ENCODE measurements around the gene ZNF550.

Gene ZNF550

DNA sequence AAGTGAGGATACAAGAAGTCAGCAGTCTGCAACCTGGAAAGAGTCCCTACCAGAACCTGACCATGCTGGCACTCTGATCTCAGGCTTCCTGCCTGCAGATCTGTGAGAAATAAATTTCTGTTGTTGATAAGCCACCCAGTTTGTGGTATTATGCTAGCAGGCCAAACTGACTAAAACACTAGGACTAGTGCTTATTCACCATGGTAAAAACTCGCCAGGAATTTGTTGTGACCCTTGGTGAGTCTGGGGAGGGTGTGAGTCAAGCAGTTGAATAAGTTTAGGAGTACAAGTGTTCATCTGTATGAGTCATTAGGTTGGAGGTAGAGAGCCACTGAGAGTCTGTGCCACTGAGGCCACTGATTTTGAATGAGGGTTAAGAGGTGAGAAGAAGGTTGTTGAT, 27.9 kb upstream of the ZNF550 start:
- TF ChIP-seq SIN3A (IDR thresholded peaks at IDR 0.05; ENCODE audit: borderline replicate concordance, insufficient read depth, low read length) (no peak), POLR2AphosphoS5 (IDR thresholded peaks at IDR 0.05; ENCODE audit: low read depth, low read length) (no peak), FOXP2 (optimal IDR thresholded peaks at IDR 0.05; ENCODE audit: borderline replicate concordance, extremely low read depth, extremely low read length, insufficient read depth) (no peak)
- TF ChIP-seq, protein P1, sequence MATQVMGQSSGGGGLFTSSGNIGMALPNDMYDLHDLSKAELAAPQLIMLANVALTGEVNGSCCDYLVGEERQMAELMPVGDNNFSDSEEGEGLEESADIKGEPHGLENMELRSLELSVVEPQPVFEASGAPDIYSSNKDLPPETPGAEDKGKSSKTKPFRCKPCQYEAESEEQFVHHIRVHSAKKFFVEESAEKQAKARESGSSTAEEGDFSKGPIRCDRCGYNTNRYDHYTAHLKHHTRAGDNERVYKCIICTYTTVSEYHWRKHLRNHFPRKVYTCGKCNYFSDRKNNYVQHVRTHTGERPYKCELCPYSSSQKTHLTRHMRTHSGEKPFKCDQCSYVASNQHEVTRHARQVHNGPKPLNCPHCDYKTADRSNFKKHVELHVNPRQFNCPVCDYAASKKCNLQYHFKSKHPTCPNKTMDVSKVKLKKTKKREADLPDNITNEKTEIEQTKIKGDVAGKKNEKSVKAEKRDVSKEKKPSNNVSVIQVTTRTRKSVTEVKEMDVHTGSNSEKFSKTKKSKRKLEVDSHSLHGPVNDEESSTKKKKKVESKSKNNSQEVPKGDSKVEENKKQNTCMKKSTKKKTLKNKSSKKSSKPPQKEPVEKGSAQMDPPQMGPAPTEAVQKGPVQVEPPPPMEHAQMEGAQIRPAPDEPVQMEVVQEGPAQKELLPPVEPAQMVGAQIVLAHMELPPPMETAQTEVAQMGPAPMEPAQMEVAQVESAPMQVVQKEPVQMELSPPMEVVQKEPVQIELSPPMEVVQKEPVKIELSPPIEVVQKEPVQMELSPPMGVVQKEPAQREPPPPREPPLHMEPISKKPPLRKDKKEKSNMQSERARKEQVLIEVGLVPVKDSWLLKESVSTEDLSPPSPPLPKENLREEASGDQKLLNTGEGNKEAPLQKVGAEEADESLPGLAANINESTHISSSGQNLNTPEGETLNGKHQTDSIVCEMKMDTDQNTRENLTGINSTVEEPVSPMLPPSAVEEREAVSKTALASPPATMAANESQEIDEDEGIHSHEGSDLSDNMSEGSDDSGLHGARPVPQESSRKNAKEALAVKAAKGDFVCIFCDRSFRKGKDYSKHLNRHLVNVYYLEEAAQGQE (IDR thresholded peaks at IDR 0.05; ENCODE audit: insufficient read depth in 1 of 2, low read depth in 2 of 2, low read length in 2 of 2) = no peak

DNA sequence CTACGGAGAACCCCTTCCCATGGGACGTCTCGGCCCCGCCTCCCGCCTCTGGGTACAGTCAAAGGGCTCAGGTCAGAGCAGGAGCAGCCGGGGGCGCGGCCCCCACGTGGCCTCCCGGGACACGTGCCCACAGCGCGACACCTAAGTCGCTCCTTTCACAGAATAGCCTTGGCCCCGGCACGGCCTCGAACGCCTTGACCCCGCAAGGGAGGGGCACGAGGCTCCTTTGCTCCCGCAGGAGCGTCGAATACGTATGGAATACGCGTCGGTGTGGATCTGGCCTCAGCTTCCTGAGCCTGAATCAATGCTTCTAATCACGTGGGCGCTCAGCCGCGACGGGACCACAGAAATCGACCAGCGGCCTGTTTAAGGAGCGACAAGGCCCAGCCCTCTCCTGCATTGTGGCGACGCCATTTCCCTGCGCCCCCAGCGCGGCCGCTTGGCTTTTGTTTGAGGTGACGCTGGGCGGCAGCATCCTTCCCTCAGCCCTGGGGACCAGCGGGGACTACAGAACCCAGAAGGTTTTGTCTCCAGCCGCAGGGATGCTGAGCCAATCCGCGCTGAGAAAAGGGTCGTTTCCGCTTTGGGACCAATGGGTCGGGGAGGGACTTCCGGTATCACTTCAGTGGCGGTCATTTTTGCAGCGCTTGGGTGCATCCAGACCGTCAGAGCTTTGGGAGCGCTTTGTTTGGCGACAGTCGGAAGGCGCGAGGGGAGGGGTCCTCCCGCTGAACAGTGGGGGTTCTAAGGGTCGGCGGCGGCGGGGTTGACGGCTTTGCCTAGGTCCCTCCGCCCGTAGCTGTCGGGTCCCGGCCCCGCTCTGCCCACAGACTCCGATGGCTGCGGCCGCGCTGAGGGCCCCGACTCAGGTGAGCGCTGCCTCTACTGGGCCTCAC, 24.1 kb upstream of the ZNF550 start, which contains the start of gene ZIK1:
TSS of gene ZIK1 (plus strand) at position 625 of the 896 bp plus-strand sequence. CDS start at position 837, 212 bp downstream.
- TF ChIP-seq FOXP2 (optimal IDR thresholded peaks at IDR 0.05; ENCODE audit: borderline replicate concordance, extremely low read depth, extremely low read length, insufficient read depth) (no peak), TAF1 (IDR thresholded peaks at IDR 0.05; ENCODE audit: borderline replicate concordance, insufficient read depth, low read length) (peak; percentile 68; the same call in 1 of the 2 replicates)
- TF ChIP-seq, protein P1 (IDR thresholded peaks at IDR 0.05; ENCODE audit: insufficient read depth in 1 of 2, low read depth in 2 of 2, low read length in 2 of 2) = no peak

DNA sequence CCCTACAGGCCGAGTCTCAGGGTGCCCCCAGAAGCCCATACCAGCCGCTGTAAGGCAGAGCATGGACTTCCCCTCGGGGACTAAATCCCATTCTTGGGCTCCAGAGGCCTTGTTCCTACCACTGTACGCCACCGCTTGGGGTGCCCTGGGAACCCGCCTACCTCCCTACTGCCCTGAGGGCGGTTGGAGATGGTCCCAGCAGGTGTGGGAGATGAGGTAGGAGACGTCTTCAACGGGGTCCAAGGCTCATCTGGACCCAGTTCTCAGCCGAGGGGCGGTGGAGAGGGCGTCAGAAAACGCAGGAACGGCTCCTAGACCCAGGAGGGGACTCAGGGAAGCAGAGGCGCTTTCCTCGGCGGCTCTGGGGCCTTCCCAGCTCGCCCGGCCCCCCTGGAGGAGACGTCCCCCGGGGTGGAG, 23.4 kb upstream of the ZNF550 start:
- TF ChIP-seq TAF1 (IDR thresholded peaks at IDR 0.05; ENCODE audit: borderline replicate concordance, insufficient read depth, low read length) (no peak), SIN3A (IDR thresholded peaks at IDR 0.05; ENCODE audit: borderline replicate concordance, insufficient read depth, low read length) (no peak), FOXP2 (optimal IDR thresholded peaks at IDR 0.05; ENCODE audit: borderline replicate concordance, extremely low read depth, extremely low read length, insufficient read depth) (no peak), POLR2AphosphoS5 (IDR thresholded peaks at IDR 0.05; ENCODE audit: low read depth, low read length) (no peak)
- TF ChIP-seq, protein P1 (IDR thresholded peaks at IDR 0.05; ENCODE audit: insufficient read depth in 1 of 2, low read depth in 2 of 2, low read length in 2 of 2) = no peak

DNA sequence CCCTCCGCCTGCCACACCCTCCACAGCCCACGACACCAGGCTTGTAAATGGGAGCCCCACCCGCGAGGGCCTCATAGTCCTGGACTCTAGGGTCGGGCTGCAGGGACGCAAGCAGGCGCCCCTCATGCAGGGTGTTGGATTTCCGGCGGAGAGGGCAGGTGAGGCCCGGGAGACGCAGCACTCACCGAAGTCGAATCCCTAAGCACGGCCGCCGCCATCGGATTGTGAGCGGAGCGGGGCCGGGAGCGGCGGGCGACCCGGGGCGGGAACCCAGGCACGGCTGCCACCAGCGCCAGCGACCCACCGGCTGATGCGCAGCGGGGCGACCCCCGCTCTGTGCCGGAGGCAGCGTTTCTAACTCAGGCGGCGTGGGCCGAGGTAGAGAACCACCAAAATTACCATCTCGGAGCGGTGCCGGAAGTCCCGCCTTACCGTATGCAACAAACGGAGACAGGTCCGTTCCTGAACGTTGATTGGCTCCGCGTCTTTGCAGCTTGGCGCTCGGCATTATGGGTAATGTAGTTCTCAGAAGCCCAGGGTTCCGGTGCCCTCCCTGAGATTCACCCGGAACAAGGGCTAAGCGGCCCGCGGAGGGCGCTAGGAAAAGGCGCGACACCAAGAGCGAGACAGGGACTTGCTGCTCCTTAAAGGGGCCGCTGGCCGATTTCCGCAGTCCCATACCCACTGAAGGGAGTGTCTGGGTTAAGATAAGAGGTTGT, 19.0 kb upstream of the ZNF550 start, which contains the start of gene ZNF416:
TSS of gene ZNF416 (minus strand) at position 425 of the 719 bp plus-strand sequence. CDS start at position 218, 207 bp downstream.
- peak; percentile 50; the same call in 1 of the 2 replicates for TF ChIP-seq POLR2AphosphoS5 (IDR thresholded peaks at IDR 0.05; ENCODE audit: low read depth, low read length)
- no peak for TF ChIP-seq SIN3A (IDR thresholded peaks at IDR 0.05; ENCODE audit: borderline replicate concordance, insufficient read depth, low read length)
- TF ChIP-seq, protein P1 (IDR thresholded peaks at IDR 0.05; ENCODE audit: insufficient read depth in 1 of 2, low read depth in 2 of 2, low read length in 2 of 2) = no peak
- TF ChIP-seq TAF1 (IDR thresholded peaks at IDR 0.05; ENCODE audit: borderline replicate concordance, insufficient read depth, low read length) = no peak
- peak; percentile 15 for TF ChIP-seq FOXP2 (optimal IDR thresholded peaks at IDR 0.05; ENCODE audit: borderline replicate concordance, extremely low read depth, extremely low read length, insufficient read depth)

All from PFSK-1 (cell line).